Non-pigmented ciliary epithelial cell (primary cell): Measurements from ENCODE around the gene SEMA3G.

Source experiments
- DNase-seq: peaks from one replicate; pipeline ENCODE4 v3.0.0-alpha.2; 2010; ENCODE audit warnings: low read depth

Gene SEMA3G

GRCh38 chr3:52453496-52454249 is 8.8 kb upstream of the SEMA3G start, which contains the start of gene TNNC1:
TSS of gene TNNC1 (minus strand) at chr3:52454041. CDS start at chr3:52454015, 26 bp downstream.
- DNase-seq, result no peak

- DNase-seq, result no peak
Measured at GRCh38 chr3:52452570-52453221, 7.8 kb upstream of the SEMA3G start.

GRCh38 chr3:52452126-52452525 is 7.2 kb upstream of the SEMA3G start:
- DNase-seq, result no peak

GRCh38 chr3:52451237-52452083 is 6.6 kb upstream of the SEMA3G start:
- no peak for DNase-seq

- DNase-seq, result no peak
Measured at GRCh38 chr3:52450489-52451236, 5.8 kb upstream of the SEMA3G start.

- DNase-seq, result no peak
Measured at GRCh38 chr3:52447512-52448355, 2.8 kb upstream of the SEMA3G start.

- no peak for DNase-seq
Measured at GRCh38 chr3:52446631-52447511, 2.0 kb upstream of the SEMA3G start.

- no peak for DNase-seq
Measured at GRCh38 chr3:52446042-52446441, 1.1 kb upstream of the SEMA3G start.

- no peak for DNase-seq
Measured at GRCh38 chr3:52443791-52444687, 864 bp downstream of the SEMA3G start.

- no peak for DNase-seq
Measured at GRCh38 chr3:52443268-52443610, 1.7 kb downstream of the SEMA3G start.

GRCh38 chr3:52442409-52443267 is 2.3 kb downstream of the SEMA3G start:
- no peak for DNase-seq

- DNase-seq, result no peak
Measured at GRCh38 chr3:52441772-52442332, 3.1 kb downstream of the SEMA3G start.

GRCh38 chr3:52441091-52441771 is 3.7 kb downstream of the SEMA3G start:
- no peak for DNase-seq

GRCh38 chr3:52440671-52441070 is 4.2 kb downstream of the SEMA3G start:
- DNase-seq, result no peak

GRCh38 chr3:52440249-52440551 is 4.7 kb downstream of the SEMA3G start:
- DNase-seq, result no peak

- DNase-seq, result no peak
Measured at GRCh38 chr3:52439426-52440248, 5.3 kb downstream of the SEMA3G start.
